ENCODE results near the gene SRGAP2C.
"Not testable (repeated sequence)": the region's sequence is repeated elsewhere in the genome, so short reads cannot be mapped to it uniquely, and the experiment has no call there.

The SRGAP2C gene

GRCh38 chr1:121386319-121386948 lies 201.7 kb downstream of the SRGAP2C start:
- DNase-seq: not testable (repeated sequence)

GRCh38 chr1:121389895-121390560 lies 205.3 kb downstream of the SRGAP2C start:
- DNase-seq: not testable (repeated sequence)

GRCh38 chr1:121392130-121392529 lies 207.4 kb downstream of the SRGAP2C start:
- DNase-seq: not testable (repeated sequence)

GRCh38 chr1:121395718-121396201 lies 211.0 kb downstream of the SRGAP2C start:
- DNase-seq: peak in 1 of 5 donors; percentile 5

GRCh38 chr1:121396335-121397081 lies 211.7 kb downstream of the SRGAP2C start:
- peak; percentile 3 to 34 (median 9) for DNase-seq

- DNase-seq: not testable (repeated sequence)
Observed at GRCh38 chr1:121397101-121397500, 212.3 kb downstream of the SRGAP2C start.

- not testable (repeated sequence) for DNase-seq
Observed at GRCh38 chr1:121399193-121399592, 214.4 kb downstream of the SRGAP2C start.

- not testable (repeated sequence) for DNase-seq
Observed at GRCh38 chr1:121400108-121400507, 215.3 kb downstream of the SRGAP2C start.

GRCh38 chr1:121400541-121401310 lies 216.0 kb downstream of the SRGAP2C start:
- DNase-seq: not testable (repeated sequence)

GRCh38 chr1:121401375-121401955 lies 216.7 kb downstream of the SRGAP2C start:
- not testable (repeated sequence) for DNase-seq

GRCh38 chr1:121403254-121403653 lies 218.5 kb downstream of the SRGAP2C start:
- not testable (repeated sequence) for DNase-seq

GRCh38 chr1:121408354-121408753 lies 223.6 kb downstream of the SRGAP2C start:
- DNase-seq: no peak

- DNase-seq: no peak
Observed at GRCh38 chr1:121413821-121414220, 229.0 kb downstream of the SRGAP2C start.

GRCh38 chr1:121414905-121415304 lies 230.1 kb downstream of the SRGAP2C start:
- no peak for DNase-seq

- DNase-seq: no peak
Observed at GRCh38 chr1:121417325-121417923, 232.6 kb downstream of the SRGAP2C start.

GRCh38 chr1:121418369-121419049 lies 233.7 kb downstream of the SRGAP2C start:
- DNase-seq: no peak

- not testable (repeated sequence) for DNase-seq
Observed at GRCh38 chr1:121419050-121419615, 234.4 kb downstream of the SRGAP2C start.

GRCh38 chr1:121421490-121421889 lies 236.7 kb downstream of the SRGAP2C start:
- DNase-seq: not testable (repeated sequence)

- DNase-seq: not testable (repeated sequence)
Observed at GRCh38 chr1:121423956-121424355, 239.2 kb downstream of the SRGAP2C start.

- not testable (repeated sequence) for DNase-seq
Observed at GRCh38 chr1:121433517-121433916, 248.7 kb downstream of the SRGAP2C start.

- DNase-seq: not testable (repeated sequence)
Observed at GRCh38 chr1:121438862-121439261, 254.1 kb downstream of the SRGAP2C start.

Data from T-helper 1 cell (primary cell).